SK-N-MC (cell line): ENCODE measurements around the gene BUD13.

Experiments used
- DNase-seq: peaks from one replicate; pipeline ENCODE4 v3.0.0-alpha.2; 2011; ENCODE audit warnings: low read depth, low spot score
- H3K27ac ChIP-seq: fragments of 200-600 bp; sonication (generic); 2 replicates; pipeline ENCODE4 v1.5.1; 2016; ENCODE audit warnings: mixed run types
- H3K36me3 ChIP-seq: fragments of 200-600 bp; sonication (generic); 2 replicates; pipeline ENCODE4 v1.6.1; 2017; ENCODE audit warnings: antibody characterized with exemption, low read length, mixed read lengths; ENCODE audit not compliant: insufficient read depth
- H3K4me3 ChIP-seq: fragments of 200-600 bp; sonication (generic); 2 replicates; pipeline ENCODE4 v1.5.1; 2016
- H3K9ac ChIP-seq: fragments of 200-600 bp; sonication (generic); 2 replicates; pipeline ENCODE4 v1.8.0; 2017; ENCODE audit warnings: mixed run types, mixed read lengths; ENCODE audit not compliant: insufficient read length
- H3K9me3 ChIP-seq: fragments of 200-600 bp; sonication (generic); 2 replicates; pipeline ENCODE4 v1.6.1; 2017; ENCODE audit warnings: low read depth, mild to moderate bottlenecking, antibody characterized with exemption, low read length, moderate library complexity, mixed read lengths
- EZH2 ChIP-seq: fragments of 200-600 bp; sonication (generic); IDR thresholded peaks from one replicate; pipeline ENCODE4 v1.6.1; 2017; ENCODE audit warnings: antibody characterized with exemption
- FOXP2 ChIP-seq: optimal IDR thresholded peaks from 2 replicates; pipeline ENCODE3; 2011; ENCODE audit warnings: mild to moderate bottlenecking, moderate library complexity; ENCODE audit not compliant: insufficient read depth; ENCODE audit errors: extremely low read length, control extremely low read depth
- POLR2AphosphoS5 ChIP-seq: IDR thresholded peaks from 2 replicates; pipeline ENCODE4 v1.6.1; 2012; ENCODE audit warnings: mild to moderate bottlenecking, low read depth, low read length, borderline replicate concordance

The BUD13 gene, protein sequence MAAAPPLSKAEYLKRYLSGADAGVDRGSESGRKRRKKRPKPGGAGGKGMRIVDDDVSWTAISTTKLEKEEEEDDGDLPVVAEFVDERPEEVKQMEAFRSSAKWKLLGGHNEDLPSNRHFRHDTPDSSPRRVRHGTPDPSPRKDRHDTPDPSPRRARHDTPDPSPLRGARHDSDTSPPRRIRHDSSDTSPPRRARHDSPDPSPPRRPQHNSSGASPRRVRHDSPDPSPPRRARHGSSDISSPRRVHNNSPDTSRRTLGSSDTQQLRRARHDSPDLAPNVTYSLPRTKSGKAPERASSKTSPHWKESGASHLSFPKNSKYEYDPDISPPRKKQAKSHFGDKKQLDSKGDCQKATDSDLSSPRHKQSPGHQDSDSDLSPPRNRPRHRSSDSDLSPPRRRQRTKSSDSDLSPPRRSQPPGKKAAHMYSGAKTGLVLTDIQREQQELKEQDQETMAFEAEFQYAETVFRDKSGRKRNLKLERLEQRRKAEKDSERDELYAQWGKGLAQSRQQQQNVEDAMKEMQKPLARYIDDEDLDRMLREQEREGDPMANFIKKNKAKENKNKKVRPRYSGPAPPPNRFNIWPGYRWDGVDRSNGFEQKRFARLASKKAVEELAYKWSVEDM

DNA sequence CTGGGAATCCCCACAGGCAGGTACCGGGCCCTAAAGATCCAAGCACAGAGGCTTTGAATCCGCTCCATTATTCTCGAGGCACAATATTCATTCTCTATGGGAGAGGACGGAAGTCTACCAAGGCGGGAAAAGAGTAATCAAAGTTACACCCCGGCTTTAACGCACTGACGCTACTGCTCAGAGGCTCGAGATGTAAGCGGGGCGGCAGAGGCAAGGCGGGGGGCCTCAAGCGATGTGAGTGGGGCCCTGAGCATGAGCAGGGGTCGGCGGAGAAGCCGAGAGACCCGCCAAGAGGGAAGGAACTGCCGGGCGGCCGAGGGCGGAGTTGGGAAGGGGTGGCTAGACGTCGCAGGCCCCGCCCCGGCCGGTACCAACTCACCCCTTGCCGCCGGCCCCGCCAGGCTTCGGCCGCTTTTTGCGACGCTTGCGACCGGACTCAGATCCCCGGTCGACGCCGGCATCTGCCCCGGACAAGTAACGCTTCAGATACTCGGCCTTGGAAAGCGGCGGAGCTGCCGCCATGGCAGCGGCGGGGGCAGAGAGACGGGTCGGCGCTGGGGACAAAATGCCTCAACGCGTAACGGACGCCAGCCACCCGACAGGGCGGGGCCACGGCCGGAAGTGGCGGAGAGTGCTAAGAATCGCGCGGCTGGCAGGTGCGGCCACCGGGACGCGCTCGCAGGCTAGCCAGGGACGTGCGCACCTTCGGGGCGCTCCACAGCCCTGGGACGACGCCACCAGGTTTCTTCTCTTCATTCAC, at the start of gene BUD13:
TSS of gene BUD13 (minus strand) at position 545 of the 760 bp plus-strand sequence. CDS start at position 522, 23 bp downstream.
- H3K36me3 ChIP-seq = peaks cover 29% of the 10 kb centered on the region
- peak within 1 kb of the TSS; percentile 73 for H3K27ac ChIP-seq
- TF ChIP-seq POLR2AphosphoS5 (peak; percentile 78), FOXP2 (no peak), EZH2 (no peak)
- H3K9me3 ChIP-seq = no peaks in the 10 kb centered on the region
- DNase-seq = no peak
- H3K4me3 ChIP-seq = peak within 1 kb of the TSS; percentile 98
- H3K9ac ChIP-seq = peak within 1 kb of the TSS; percentile 96

DNA sequence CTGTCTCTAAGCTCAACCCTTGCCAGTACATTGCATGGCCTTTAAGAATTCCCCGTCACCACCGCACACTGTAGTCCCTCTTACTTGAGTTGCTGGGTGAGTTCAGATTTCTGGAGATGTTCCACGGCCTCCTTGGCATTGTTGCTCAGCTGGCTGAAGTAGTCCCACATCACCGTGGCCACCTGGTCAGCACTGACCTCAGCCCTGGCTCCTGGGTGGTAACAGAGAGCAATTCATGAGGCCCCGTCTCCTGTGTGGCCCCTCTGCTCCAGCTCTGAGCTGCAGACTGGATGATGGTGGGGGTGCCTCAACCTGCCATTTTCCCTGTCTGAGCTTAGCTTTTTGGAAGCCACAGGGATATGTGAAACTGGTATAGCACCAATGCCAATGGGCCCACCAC, 49.8 kb upstream of the BUD13 start:
- Histone ChIP-seq H3K27ac (no peak overlapping the region), H3K9ac (no peak overlapping the region), H3K36me3 (no peaks in the 10 kb centered on the region), H3K4me3 (no peak overlapping the region), H3K9me3 (no peaks in the 10 kb centered on the region)
- TF ChIP-seq FOXP2 (no peak), POLR2AphosphoS5 (no peak), EZH2 (no peak)
- DNase-seq = no peak

- no peak for DNase-seq
- no peak overlapping the region for H3K4me3 ChIP-seq
- no peaks in the 10 kb centered on the region for H3K9me3 ChIP-seq
- no peaks in the 10 kb centered on the region for H3K36me3 ChIP-seq
- H3K27ac ChIP-seq = no peak overlapping the region
- H3K9ac ChIP-seq = no peak overlapping the region
- TF ChIP-seq EZH2 (no peak), FOXP2 (no peak), POLR2AphosphoS5 (no peak)
Measured at GRCh38 chr11:116821050-116821918, 48.5 kb upstream of the BUD13 start.

- Histone ChIP-seq H3K9me3 (no peaks in the 10 kb centered on the region), H3K9ac (no peak overlapping the region), H3K36me3 (no peaks in the 10 kb centered on the region), H3K27ac (no peak overlapping the region), H3K4me3 (no peak overlapping the region)
- TF ChIP-seq POLR2AphosphoS5 (no peak), FOXP2 (no peak), EZH2 (no peak)
- DNase-seq = no peak
Measured at GRCh38 chr11:116819049-116819448, 46.3 kb upstream of the BUD13 start.

GRCh38 chr11:116814502-116814901, 41.7 kb upstream of the BUD13 start:
- TF ChIP-seq FOXP2 (no peak), EZH2 (no peak), POLR2AphosphoS5 (no peak)

DNA sequence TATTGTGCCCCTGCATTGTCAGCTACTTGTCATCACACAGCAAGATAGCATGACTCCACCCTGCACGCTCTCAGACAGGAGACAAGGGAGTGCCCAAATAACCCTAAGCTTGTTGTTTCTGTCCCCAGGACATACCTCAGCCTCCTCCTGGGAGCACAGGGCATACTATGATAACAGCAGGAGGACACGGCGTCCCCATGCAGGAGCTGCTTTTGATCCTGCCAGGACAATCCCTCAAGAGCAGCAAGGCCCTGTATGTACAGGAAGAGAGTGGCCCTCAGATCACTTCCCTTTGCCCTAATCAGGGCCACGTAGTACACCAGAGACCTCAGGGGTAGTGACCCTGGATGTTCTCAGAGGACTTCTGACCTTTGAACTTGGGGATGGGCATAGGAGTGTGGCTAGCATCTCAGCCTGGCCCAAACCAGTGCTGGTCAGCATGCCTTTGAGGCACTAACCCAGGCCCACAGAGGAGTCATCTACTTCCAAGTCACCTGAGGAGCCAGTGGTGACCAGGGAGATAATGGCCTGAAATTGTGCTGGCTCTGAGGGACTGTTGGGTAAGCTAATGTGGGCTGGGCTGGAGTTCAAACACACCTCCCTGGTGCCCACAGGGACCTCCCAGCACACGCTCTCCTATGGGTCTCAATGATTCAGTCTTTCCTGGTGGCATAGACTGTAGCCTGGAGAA, 41.1 kb upstream of the BUD13 start:
- Histone ChIP-seq H3K9ac (no peak overlapping the region), H3K36me3 (no peaks in the 10 kb centered on the region), H3K4me3 (no peak overlapping the region), H3K27ac (no peak overlapping the region), H3K9me3 (no peaks in the 10 kb centered on the region)
- no peak for DNase-seq
- TF ChIP-seq POLR2AphosphoS5 = no peak

More at GRCh38 chr11:116814502-116814901, 41.7 kb upstream of the BUD13 start:
- Histone ChIP-seq H3K27ac (no peak overlapping the region), H3K36me3 (no peaks in the 10 kb centered on the region), H3K4me3 (no peak overlapping the region), H3K9me3 (no peaks in the 10 kb centered on the region), H3K9ac (no peak overlapping the region)
- DNase-seq = no peak

DNA sequence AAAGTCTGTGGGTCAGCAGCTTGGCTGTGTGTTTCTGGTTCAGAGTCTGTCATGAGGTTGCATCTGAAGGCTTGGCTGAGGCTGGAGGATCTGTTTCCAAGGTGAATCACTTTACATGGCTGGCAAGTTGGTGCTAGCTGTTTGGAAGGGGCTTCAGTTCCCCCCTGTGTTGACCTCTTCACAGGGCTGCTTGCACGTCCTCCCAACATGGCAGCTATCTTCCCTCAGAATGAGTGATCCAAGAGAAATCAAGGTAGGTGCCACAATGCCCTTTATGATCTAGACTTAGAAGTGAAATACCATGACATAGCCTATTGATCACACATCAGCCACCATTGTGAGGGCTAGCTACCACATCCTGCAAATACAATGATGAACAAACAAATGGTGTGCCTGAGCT, 40.4 kb upstream of the BUD13 start:
- TF ChIP-seq EZH2 = no peak
- no peak for TF ChIP-seq POLR2AphosphoS5
- TF ChIP-seq FOXP2 = no peak
- no peaks in the 10 kb centered on the region for H3K36me3 ChIP-seq
- no peak for DNase-seq
- no peaks in the 10 kb centered on the region for H3K9me3 ChIP-seq
- no peak overlapping the region for H3K27ac ChIP-seq
- no peak overlapping the region for H3K4me3 ChIP-seq
- no peak overlapping the region for H3K9ac ChIP-seq

DNA sequence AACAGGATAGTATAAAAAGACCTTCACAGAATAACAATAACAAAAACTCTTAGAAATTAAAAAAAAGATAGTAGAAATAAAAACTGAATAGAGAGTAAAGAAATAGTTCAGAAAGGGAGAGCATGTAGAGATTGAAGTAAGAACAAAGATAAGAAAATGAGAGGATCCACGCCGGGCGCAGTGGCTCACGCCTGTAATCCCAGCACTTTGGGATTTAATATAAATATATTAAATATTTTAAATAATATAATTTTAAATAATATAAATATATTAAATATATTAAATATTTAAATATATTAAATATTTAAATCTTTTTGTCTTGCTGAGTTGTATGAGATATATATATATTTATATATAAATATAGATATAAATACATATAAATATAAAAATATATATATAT, 39.3 kb upstream of the BUD13 start:
- no peak for TF ChIP-seq EZH2
- no peak for TF ChIP-seq FOXP2
- Histone ChIP-seq H3K9me3 (no peaks in the 10 kb centered on the region), H3K9ac (no peak overlapping the region), H3K36me3 (no peaks in the 10 kb centered on the region), H3K4me3 (no peak overlapping the region), H3K27ac (no peak overlapping the region)
- no peak for DNase-seq
